CD4-positive, CD25-positive, alpha-beta regulatory T cell (primary cell): ENCODE results near the gene PAF1. TPM values are rescaled to one million over a fixed set of nuclear protein-coding genes. Genes with fewer than 3 reads are reported as not detected.

Experiments
- ATAC-seq, 2 donors: fragments of 150-1000 bp; cut with Tn5 transposase; one replicate each; pipeline ENCODE4 v1.10.0; 2021; ENCODE audit warnings: low read depth in 2 of 2, moderate number of reproducible peaks in 2 of 2, moderate library complexity in 1 of 2
- DNase-seq, 3 donors: peaks; one replicate each; pipeline versions ENCODE4 v3.0.0 to v3.0.0-alpha.2; 2012 to 2022; ENCODE audit warnings: mixed read lengths in 1 of 3
- H3K27ac ChIP-seq: one replicate; pipeline ENCODE4 v1.7.0; 2013; ENCODE audit warnings: mild to moderate bottlenecking, low read length; ENCODE audit not compliant: insufficient read depth, poor library complexity, severe bottlenecking
- H3K27me3 ChIP-seq: one replicate; pipeline ENCODE4 v1.7.0; 2013; ENCODE audit warnings: low read length; ENCODE audit not compliant: control insufficient read depth, insufficient read depth
- H3K36me3 ChIP-seq: one replicate; pipeline ENCODE4 v1.7.0; 2013; ENCODE audit warnings: mild to moderate bottlenecking, low read length, moderate library complexity; ENCODE audit not compliant: control insufficient read depth, insufficient read depth
- H3K4me1 ChIP-seq: 2 replicates; pipeline ENCODE4 v1.7.0; 2013; ENCODE audit warnings: mild to moderate bottlenecking, low read length; ENCODE audit not compliant: insufficient read depth, control insufficient read depth, poor library complexity, severe bottlenecking
- H3K4me3 ChIP-seq: one replicate; pipeline ENCODE4 v1.7.0; 2013; ENCODE audit warnings: low read depth, mild to moderate bottlenecking, low read length, moderate library complexity
- H3K9me3 ChIP-seq, 2 experiments: 1 replicate in 1 of 2; 2 replicates in 1 of 2; pipeline ENCODE4 v1.7.0; 2013; ENCODE audit warnings: low read length in 2 of 2, mild to moderate bottlenecking in 1 of 2, moderate library complexity in 1 of 2; ENCODE audit not compliant: control insufficient read depth in 2 of 2
- H3K27ac Mint-ChIP-seq, 3 donors: one replicate each; pipeline ENCODE4 v1.8.0; 2020 to 2022; ENCODE audit warnings: mild to moderate bottlenecking in 3 of 3, mixed read lengths in 3 of 3, moderate library complexity in 2 of 3
- H3K27me3 Mint-ChIP-seq: one replicate; pipeline ENCODE4 v1.8.0; 2022; ENCODE audit warnings: mild to moderate bottlenecking, mixed read lengths
- H3K36me3 Mint-ChIP-seq: one replicate; pipeline ENCODE4 v1.8.0; 2020; ENCODE audit warnings: mixed read lengths
- H3K4me1 Mint-ChIP-seq, 4 donors: one replicate each; pipeline ENCODE4 v1.8.0; 2020 to 2022; ENCODE audit warnings: mixed read lengths in 4 of 4, mild to moderate bottlenecking in 1 of 4
- H3K4me3 Mint-ChIP-seq, 4 donors: one replicate each; pipeline ENCODE4 v1.8.0; 2020 to 2022; ENCODE audit warnings: mild to moderate bottlenecking in 4 of 4, mixed read lengths in 4 of 4, moderate library complexity in 3 of 4
- H3K9me3 Mint-ChIP-seq, 7 donors: one replicate each; pipeline ENCODE4 v1.8.0; 2020 to 2022; ENCODE audit warnings: mixed read lengths in 7 of 7, mild to moderate bottlenecking in 3 of 7, moderate library complexity in 2 of 7
- polyA plus RNA-seq, 4 donors: library from polyadenylated mRNA; unstranded; fragments of 300-500 nt; fragmentation: Illumina TruSeq; gene quantifications; one replicate each; pipeline ENCODE4 v1.2.3, GENCODE V29; 2021
- total RNA-seq: library from RNA; stranded (reverse); gene quantifications from one replicate; pipeline ENCODE4 v1.2.3, GENCODE V29; 2022

PAF1 gene
- total and polyA plus RNA-seq, 5 donors from 2014 or later = 35.0 to 138 (median 40.1) TPM

- Histone ChIP-seq H3K27me3 (no peaks in the 10 kb centered on the region), H3K36me3 (peaks cover 69% of the 10 kb centered on the region), H3K9me3 (no peaks in the 10 kb centered on the region), H3K4me3 (no peak overlapping the region), H3K27ac (no peak overlapping the region), H3K4me1 (no peaks in the 10 kb centered on the region)
- H3K36me3 Mint-ChIP-seq = peaks cover 46% of the 10 kb centered on the region
- no peaks in the 10 kb centered on the region for H3K9me3 Mint-ChIP-seq
- H3K4me3 Mint-ChIP-seq = no peak overlapping the region
- ATAC-seq (no peak), DNase-seq (no peak)
- no peaks in the 10 kb centered on the region for H3K27me3 Mint-ChIP-seq
- peaks cover 0 to 3% (median 0%) of the 10 kb centered on the region in 4 donors for H3K4me1 Mint-ChIP-seq
- H3K27ac Mint-ChIP-seq = no peak overlapping the region
Measured at GRCh38 chr19:39359026-39359425, 31.9 kb downstream of the PAF1 start.

- H3K27me3 Mint-ChIP-seq = no peaks in the 10 kb centered on the region
- H3K36me3 Mint-ChIP-seq = peaks cover 46% of the 10 kb centered on the region
- Histone ChIP-seq H3K27me3 (no peaks in the 10 kb centered on the region), H3K4me3 (no peak overlapping the region), H3K4me1 (no peaks in the 10 kb centered on the region), H3K36me3 (peaks cover 57% of the 10 kb centered on the region), H3K27ac (no peak overlapping the region), H3K9me3 (no peaks in the 10 kb centered on the region)
- H3K4me1 Mint-ChIP-seq = peaks cover under 1 to 9% (median 6%) of the 10 kb centered on the region in 4 donors
- peak overlapping the region in 2 of 3 donors; percentile 32 to 65 for H3K27ac Mint-ChIP-seq
- no peak overlapping the region for H3K4me3 Mint-ChIP-seq
- H3K9me3 Mint-ChIP-seq = no peaks in the 10 kb centered on the region
- no peak for DNase-seq
- no peak for ATAC-seq
Measured at GRCh38 chr19:39356647-39357046, 34.3 kb downstream of the PAF1 start.

GRCh38 chr19:39356073-39356472 lies 34.8 kb downstream of the PAF1 start:
- Histone ChIP-seq H3K4me3 (no peak overlapping the region), H3K27ac (no peak overlapping the region), H3K4me1 (no peaks in the 10 kb centered on the region), H3K9me3 (no peaks in the 10 kb centered on the region), H3K36me3 (peaks cover 57% of the 10 kb centered on the region), H3K27me3 (no peaks in the 10 kb centered on the region)
- no peak overlapping the region for H3K4me3 Mint-ChIP-seq
- ATAC-seq = no peak
- peaks cover 46% of the 10 kb centered on the region for H3K36me3 Mint-ChIP-seq
- H3K4me1 Mint-ChIP-seq = peaks cover 3 to 15% (median 10%) of the 10 kb centered on the region in 4 donors
- H3K27ac Mint-ChIP-seq = peak overlapping the region in 2 of 3 donors; percentile 62 to 66
- H3K27me3 Mint-ChIP-seq = no peaks in the 10 kb centered on the region
- no peak for DNase-seq
- no peaks in the 10 kb centered on the region for H3K9me3 Mint-ChIP-seq

GRCh38 chr19:39355253-39355652 lies 35.7 kb downstream of the PAF1 start:
- Mint-ChIP-seq H3K9me3 (no peaks in the 10 kb centered on the region), H3K36me3 (peaks cover 42% of the 10 kb centered on the region), H3K4me3 (no peak overlapping the region), H3K27ac (peak overlapping the region in 1 of 3 donors; percentile 91), H3K4me1 (peaks cover 3 to 16% (median 11%) of the 10 kb centered on the region in 4 donors), H3K27me3 (no peaks in the 10 kb centered on the region)
- H3K36me3 ChIP-seq = peaks cover 49% of the 10 kb centered on the region
- ATAC-seq (no peak), DNase-seq (no peak)
- H3K4me3 ChIP-seq = no peak overlapping the region
- no peaks in the 10 kb centered on the region for H3K4me1 ChIP-seq
- H3K27me3 ChIP-seq = no peaks in the 10 kb centered on the region
- no peaks in the 10 kb centered on the region for H3K9me3 ChIP-seq
- H3K27ac ChIP-seq = no peak overlapping the region

- peaks cover 43% of the 10 kb centered on the region for H3K36me3 Mint-ChIP-seq
- no peak for ATAC-seq
- peak overlapping the region in 2 of 3 donors; percentile 73 to 83 for H3K27ac Mint-ChIP-seq
- no peak overlapping the region for H3K4me3 Mint-ChIP-seq
- H3K27me3 ChIP-seq = no peaks in the 10 kb centered on the region
- H3K27me3 Mint-ChIP-seq = no peaks in the 10 kb centered on the region
- no peaks in the 10 kb centered on the region for H3K4me1 ChIP-seq
- no peaks in the 10 kb centered on the region for H3K9me3 ChIP-seq
- no peaks in the 10 kb centered on the region for H3K9me3 Mint-ChIP-seq
- H3K36me3 ChIP-seq = peaks cover 57% of the 10 kb centered on the region
- no peak overlapping the region for H3K4me3 ChIP-seq
- DNase-seq = no peak
- peaks cover 12 to 38% (median 14%) of the 10 kb centered on the region in 4 donors for H3K4me1 Mint-ChIP-seq
- H3K27ac ChIP-seq = no peak overlapping the region
Measured at GRCh38 chr19:39352381-39353255, 38.3 kb downstream of the PAF1 start.

GRCh38 chr19:39351537-39352064 lies 39.3 kb downstream of the PAF1 start:
- no peaks in the 10 kb centered on the region for H3K9me3 Mint-ChIP-seq
- peak overlapping the region in 1 of 4 donors; percentile 19 for H3K4me3 Mint-ChIP-seq
- peak; percentile 12 to 88 (median 33) for DNase-seq
- peaks cover 18 to 48% (median 20%) of the 10 kb centered on the region in 4 donors for H3K4me1 Mint-ChIP-seq
- H3K4me1 ChIP-seq = peaks cover under 1% of the 10 kb centered on the region
- no peaks in the 10 kb centered on the region for H3K27me3 Mint-ChIP-seq
- H3K4me3 ChIP-seq = no peak overlapping the region
- H3K36me3 ChIP-seq = peaks cover 48% of the 10 kb centered on the region
- peak; percentile 52 to 71 for ATAC-seq
- no peak overlapping the region for H3K27ac ChIP-seq
- peak overlapping the region; percentile 39 to 83 (median 73) for H3K27ac Mint-ChIP-seq
- H3K27me3 ChIP-seq = no peaks in the 10 kb centered on the region
- H3K9me3 ChIP-seq = no peaks in the 10 kb centered on the region
- peaks cover 43% of the 10 kb centered on the region for H3K36me3 Mint-ChIP-seq

- Mint-ChIP-seq H3K4me3 (no peak overlapping the region), H3K27ac (no peak overlapping the region), H3K4me1 (peaks cover 29 to 63% (median 32%) of the 10 kb centered on the region in 4 donors), H3K27me3 (no peaks in the 10 kb centered on the region), H3K9me3 (no peaks in the 10 kb centered on the region), H3K36me3 (peaks cover 39% of the 10 kb centered on the region)
- no peak overlapping the region for H3K4me3 ChIP-seq
- ATAC-seq (no peak), DNase-seq (no peak)
- peaks cover 5% of the 10 kb centered on the region for H3K4me1 ChIP-seq
- H3K9me3 ChIP-seq = no peaks in the 10 kb centered on the region
- no peaks in the 10 kb centered on the region for H3K27me3 ChIP-seq
- no peak overlapping the region for H3K27ac ChIP-seq
- H3K36me3 ChIP-seq = peaks cover 39% of the 10 kb centered on the region
Measured at GRCh38 chr19:39350156-39350555, 40.8 kb downstream of the PAF1 start.
